Colonic mucosa (tissue), 4 donors: ENCODE results near the gene PACS2. TPM values are rescaled to one million over a fixed set of nuclear protein-coding genes. Genes with fewer than 3 reads are reported as not detected.

ENCODE experiments used
- DNase-seq: peaks from one replicate; pipeline ENCODE4 v3.0.0-alpha.2; 2020
- H3K27ac ChIP-seq: fragments of 200-600 bp; one replicate; pipeline ENCODE4 v1.8.0; 2021
- H3K27me3 ChIP-seq: fragments of 200-600 bp; one replicate; pipeline ENCODE4 v1.8.0; 2021
- H3K36me3 ChIP-seq: fragments of 200-600 bp; one replicate; pipeline ENCODE4 v1.8.0; 2021
- H3K4me1 ChIP-seq: fragments of 200-600 bp; one replicate; pipeline ENCODE4 v1.8.0; 2021; ENCODE audit warnings: mild to moderate bottlenecking
- H3K4me3 ChIP-seq: fragments of 200-600 bp; one replicate; pipeline ENCODE4 v1.8.0; 2021
- H3K9ac ChIP-seq, 2 donors: one replicate each; pipeline ENCODE4 v1.7.0; 2013; ENCODE audit warnings: control low read depth in 2 of 2, low read depth in 2 of 2, low read length in 2 of 2
- H3K9me3 ChIP-seq: fragments of 200-600 bp; one replicate; pipeline ENCODE4 v1.8.0; 2021
- intact Hi-C: fragments of 100-400 bp; cut with DNase I; formaldehyde crosslinking; loops from one replicate; pipeline ENCODE4 v1.14.1; 2022
- total RNA-seq, 2 donors: library from RNA; stranded (reverse); fragmentation: NEBNext Ultra II Directional in 1 of 2; extraction: Animal tissue kit (Norgen Biotek cat#: 25700) in 1 of 2; gene quantifications; one replicate each; pipeline ENCODE4 v1.2.1, GENCODE V29; 2021
- TF ChIP-seq, protein P1 (sequence below): fragments of 200-600 bp; IDR thresholded peaks from one replicate; pipeline ENCODE4 v1.8.0; 2022; ENCODE audit warnings: antibody characterized with exemption, mild to moderate bottlenecking
- donor health status: healthy.
- donor health status: DM: no; HTN: no; CAD: no.
- donor health status: DM: no; HTN: no; CAD: no.

PACS2 gene
- total RNA-seq, 2 donors from 2014 or later: 44.1 to 82.5 TPM

DNA sequence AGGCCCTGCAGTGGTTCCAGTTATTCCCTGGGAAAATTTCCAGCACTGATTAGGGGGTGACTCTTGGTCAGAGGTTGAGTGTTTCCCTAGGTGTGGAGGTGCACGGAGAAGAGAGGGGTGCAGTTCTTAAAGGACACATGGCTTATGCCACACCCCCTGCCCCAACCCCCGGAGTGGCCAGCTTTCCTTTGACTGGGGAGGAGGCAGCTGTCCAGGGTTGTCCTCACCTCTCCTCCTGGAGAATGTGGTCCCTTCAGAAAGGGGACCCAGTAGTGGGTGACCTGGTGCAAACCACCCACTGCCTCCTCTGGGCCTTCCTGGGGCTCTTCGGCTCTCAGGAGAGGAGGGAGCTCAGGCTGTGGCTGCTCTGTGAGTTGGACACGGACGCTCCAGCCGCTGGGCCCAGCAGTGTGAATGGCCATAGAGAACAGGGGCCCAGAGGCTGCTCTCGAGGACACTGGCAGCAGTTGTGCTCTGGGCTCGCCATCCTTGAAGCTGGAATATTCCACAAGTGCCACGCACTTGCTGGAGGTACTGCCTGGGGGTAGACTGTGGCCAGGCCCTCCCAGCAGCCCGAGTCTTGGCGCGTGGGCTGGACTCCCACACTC, 13.6 kb downstream of the PACS2 start:
- Histone ChIP-seq H3K4me1 (no peaks in the 10 kb centered on the region), H3K36me3 (no peaks in the 10 kb centered on the region), H3K27me3 (no peaks in the 10 kb centered on the region), H3K9me3 (no peaks in the 10 kb centered on the region), H3K9ac (no peak overlapping the region), H3K27ac (no peak overlapping the region), H3K4me3 (no peak overlapping the region)
- intact Hi-C loops: no loop called here
- TF ChIP-seq, protein P1, sequence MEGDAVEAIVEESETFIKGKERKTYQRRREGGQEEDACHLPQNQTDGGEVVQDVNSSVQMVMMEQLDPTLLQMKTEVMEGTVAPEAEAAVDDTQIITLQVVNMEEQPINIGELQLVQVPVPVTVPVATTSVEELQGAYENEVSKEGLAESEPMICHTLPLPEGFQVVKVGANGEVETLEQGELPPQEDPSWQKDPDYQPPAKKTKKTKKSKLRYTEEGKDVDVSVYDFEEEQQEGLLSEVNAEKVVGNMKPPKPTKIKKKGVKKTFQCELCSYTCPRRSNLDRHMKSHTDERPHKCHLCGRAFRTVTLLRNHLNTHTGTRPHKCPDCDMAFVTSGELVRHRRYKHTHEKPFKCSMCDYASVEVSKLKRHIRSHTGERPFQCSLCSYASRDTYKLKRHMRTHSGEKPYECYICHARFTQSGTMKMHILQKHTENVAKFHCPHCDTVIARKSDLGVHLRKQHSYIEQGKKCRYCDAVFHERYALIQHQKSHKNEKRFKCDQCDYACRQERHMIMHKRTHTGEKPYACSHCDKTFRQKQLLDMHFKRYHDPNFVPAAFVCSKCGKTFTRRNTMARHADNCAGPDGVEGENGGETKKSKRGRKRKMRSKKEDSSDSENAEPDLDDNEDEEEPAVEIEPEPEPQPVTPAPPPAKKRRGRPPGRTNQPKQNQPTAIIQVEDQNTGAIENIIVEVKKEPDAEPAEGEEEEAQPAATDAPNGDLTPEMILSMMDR: no peak
- DNase-seq: no peak

DNA sequence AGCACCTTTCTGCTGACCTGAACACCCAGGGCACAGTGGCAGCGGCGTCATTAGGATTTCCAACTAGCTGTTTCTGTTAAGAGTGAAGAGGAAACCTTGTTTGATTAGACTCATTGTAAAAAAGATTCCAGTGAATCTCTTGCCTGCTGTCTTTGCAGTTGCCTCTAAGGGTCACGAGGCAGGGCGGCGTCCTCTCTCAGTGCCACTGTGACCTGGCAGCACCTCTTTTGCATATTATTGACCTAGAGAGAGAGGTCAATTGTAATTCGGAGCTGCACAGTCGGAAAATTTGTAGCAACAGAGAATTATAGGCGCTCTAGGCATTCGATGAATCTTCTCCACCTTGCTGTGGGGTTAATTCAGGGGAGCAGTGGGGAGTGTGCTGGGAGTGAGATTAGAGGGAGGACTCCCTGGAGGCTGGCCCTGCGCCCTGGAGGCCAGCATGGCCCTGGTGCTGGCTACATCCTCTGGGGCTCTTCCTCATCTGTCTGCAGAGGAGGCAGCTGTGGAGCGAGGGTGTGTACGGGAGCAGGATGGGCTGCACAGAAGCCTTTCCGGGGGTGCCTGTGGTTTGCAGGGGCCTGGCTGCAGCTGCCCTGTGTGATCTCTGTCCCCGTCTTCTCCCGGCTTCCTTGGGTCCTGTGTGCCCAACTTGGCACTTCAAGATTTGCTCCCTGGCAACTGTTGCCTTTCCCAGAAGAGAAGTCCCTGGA, 14.3 kb downstream of the PACS2 start:
- TF ChIP-seq, protein P1: no peak
- Histone ChIP-seq H3K36me3 (no peaks in the 10 kb centered on the region), H3K9ac (no peak overlapping the region), H3K27ac (no peak overlapping the region), H3K27me3 (no peaks in the 10 kb centered on the region), H3K4me1 (no peaks in the 10 kb centered on the region), H3K4me3 (no peak overlapping the region), H3K9me3 (no peaks in the 10 kb centered on the region)
- intact Hi-C loops: no loop called here
- DNase-seq: no peak

DNA sequence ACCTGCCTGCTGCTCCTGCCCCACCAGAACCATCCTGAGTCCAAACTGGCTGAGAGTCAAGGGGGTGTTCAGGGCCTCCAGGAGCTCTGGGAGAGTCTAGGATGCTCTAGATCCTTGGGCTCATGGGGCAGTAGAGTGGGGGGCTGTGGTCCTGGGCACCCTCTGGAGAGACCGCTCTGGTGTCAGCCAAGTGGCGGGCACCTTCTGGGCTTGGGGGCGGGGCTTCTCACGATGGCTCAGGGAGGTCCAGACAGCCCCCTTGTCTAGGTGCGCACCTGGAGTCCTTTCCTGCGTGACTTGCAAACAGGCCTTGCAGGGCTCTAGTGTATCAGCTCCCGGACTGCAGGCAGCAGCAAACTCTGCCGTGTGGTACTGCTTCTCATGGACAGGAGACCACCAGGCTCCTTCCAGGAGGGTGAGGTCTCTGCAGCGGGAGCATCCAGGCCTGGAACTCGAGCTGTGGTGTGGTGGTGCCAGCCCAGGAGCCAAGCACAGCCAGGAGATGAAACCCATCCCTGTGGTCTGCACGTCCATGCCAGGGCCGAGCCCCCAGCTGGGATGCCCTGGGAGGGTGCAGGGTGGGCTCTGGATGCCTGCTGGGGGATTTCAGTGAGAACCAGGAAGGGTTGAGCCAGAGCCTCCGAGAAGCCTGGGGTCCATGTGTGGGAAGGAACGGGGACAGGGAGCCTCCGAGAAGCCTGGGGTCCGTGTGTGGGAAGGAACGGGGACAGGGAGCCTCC, 15.0 kb downstream of the PACS2 start:
- Histone ChIP-seq H3K9ac (no peak overlapping the region), H3K27me3 (no peaks in the 10 kb centered on the region), H3K4me1 (no peaks in the 10 kb centered on the region), H3K27ac (no peak overlapping the region), H3K9me3 (no peaks in the 10 kb centered on the region), H3K36me3 (no peaks in the 10 kb centered on the region), H3K4me3 (no peak overlapping the region)
- intact Hi-C loops: no loop called here
- TF ChIP-seq, protein P1: no peak
- DNase-seq: no peak

DNA sequence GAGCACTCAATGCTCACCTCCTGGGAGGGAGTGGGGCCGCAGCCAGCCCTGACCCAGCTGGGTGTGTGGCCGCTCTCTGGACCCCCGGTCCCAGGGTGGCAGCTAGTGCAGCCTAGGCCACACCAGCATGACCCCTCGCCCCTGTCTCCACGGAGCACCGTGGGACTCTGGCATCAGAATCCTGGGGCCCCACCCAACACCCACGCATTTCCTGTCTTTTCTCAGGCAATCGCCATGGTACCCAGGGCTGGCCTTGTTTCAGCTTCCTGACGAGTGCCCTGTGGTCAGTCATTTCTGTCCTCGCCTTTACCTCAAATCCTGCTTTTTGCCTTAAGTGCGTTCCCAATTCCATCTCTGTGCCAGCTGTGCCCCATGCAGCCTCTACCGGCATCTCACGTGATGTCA, 15.9 kb downstream of the PACS2 start:
- Histone ChIP-seq H3K4me3 (no peak overlapping the region), H3K9me3 (no peaks in the 10 kb centered on the region), H3K36me3 (no peaks in the 10 kb centered on the region), H3K4me1 (no peaks in the 10 kb centered on the region), H3K27ac (no peak overlapping the region), H3K9ac (no peak overlapping the region), H3K27me3 (no peaks in the 10 kb centered on the region)
- no peak for DNase-seq
- TF ChIP-seq, protein P1: no peak
- intact Hi-C loops: no loop called here

DNA sequence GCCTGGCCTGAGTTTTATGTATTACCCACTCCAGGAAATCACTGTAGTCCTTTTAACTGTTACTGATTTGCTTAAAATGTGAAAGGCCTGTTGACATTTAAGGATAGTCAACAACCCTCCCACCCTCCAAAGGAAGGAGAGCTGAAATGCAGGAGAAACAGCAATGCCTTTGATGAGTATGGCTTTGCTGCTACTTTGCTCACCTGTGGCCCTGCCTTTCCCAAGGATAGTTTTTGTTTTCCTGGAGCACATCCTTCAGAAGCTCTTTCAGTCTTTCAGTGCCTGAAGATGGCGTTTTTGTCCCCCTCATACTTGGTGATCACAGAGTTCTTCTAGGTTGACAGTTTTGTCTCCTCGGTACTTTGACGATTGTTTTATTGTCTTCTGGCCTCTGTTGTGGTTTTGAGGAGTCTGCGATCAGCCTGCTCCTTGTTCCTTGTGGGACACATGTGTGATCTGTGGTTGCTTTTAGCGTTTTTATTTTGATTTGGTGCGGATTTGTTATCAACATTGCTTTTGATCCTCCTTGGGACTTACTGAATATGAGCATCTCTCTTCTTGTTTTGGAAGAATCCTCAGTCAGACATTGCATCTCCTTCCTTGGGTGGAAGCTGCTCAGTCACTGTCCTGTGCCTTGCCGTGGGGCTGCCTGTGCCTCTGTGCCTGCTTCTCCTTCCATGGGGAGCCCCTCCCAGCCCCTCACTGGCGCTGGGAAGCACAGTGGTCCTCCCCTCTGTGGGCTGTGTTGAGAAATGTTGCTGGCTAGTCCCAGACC, 17.2 kb downstream of the PACS2 start:
- Histone ChIP-seq H3K27ac (no peak overlapping the region), H3K9me3 (no peaks in the 10 kb centered on the region), H3K9ac (no peak overlapping the region), H3K4me3 (no peak overlapping the region), H3K27me3 (no peaks in the 10 kb centered on the region), H3K4me1 (no peaks in the 10 kb centered on the region), H3K36me3 (no peaks in the 10 kb centered on the region)
- DNase-seq: no peak
- TF ChIP-seq, protein P1: no peak
- intact Hi-C loops: no loop called here
